CD14-positive monocyte (primary cell): ENCODE measurements around the gene ISG20. TPM values are rescaled to one million over a fixed set of nuclear protein-coding genes. Genes with fewer than 3 reads are reported as not detected.

Experiments
- DNase-seq, 3 donors: peaks; one replicate each; pipeline ENCODE4 v3.0.0-alpha.2; 2011 to 2022
- H2AFZ ChIP-seq: 2 replicates; pipeline ENCODE4 v1.6.0; 2012; ENCODE audit warnings: mild to moderate bottlenecking, low read depth, low read length, inconsistent platforms; ENCODE audit not compliant: insufficient read depth, poor library complexity, severe bottlenecking
- H3K27ac ChIP-seq, 2 donors: 1 replicate in 1 of 2; 2 replicates in 1 of 2; pipeline ENCODE4 v1.5.1; 2012 to 2013; ENCODE audit warnings: low read length in 2 of 2, control low read depth in 1 of 2, inconsistent platforms in 1 of 2, low read depth in 1 of 2, mild to moderate bottlenecking in 1 of 2
- H3K27me3 ChIP-seq, 2 donors: one replicate each; pipeline versions ENCODE4 v1.6.0 to v1.6.1; 2011 to 2013; ENCODE audit warnings: low read length in 2 of 2; ENCODE audit not compliant: control insufficient read depth in 2 of 2, insufficient read depth in 2 of 2
- H3K36me3 ChIP-seq, 2 donors: replicated peaks in 1 of 2; 1 replicate in 1 of 2; 2 replicates in 1 of 2; pipeline versions ENCODE4 v1.5.1 to v1.6.1; 2012 to 2013; ENCODE audit warnings: low read length in 2 of 2, control low read depth in 1 of 2, inconsistent platforms in 1 of 2, mild to moderate bottlenecking in 1 of 2; ENCODE audit not compliant: insufficient read depth in 2 of 2, control insufficient read depth in 1 of 2
- H3K4me1 ChIP-seq, 2 donors: 1 replicate in 1 of 2; 2 replicates in 1 of 2; pipeline versions ENCODE4 v1.5.1 to v1.6.1; 2012 to 2013; ENCODE audit warnings: low read length in 2 of 2, control low read depth in 1 of 2, inconsistent platforms in 1 of 2, mild to moderate bottlenecking in 1 of 2, moderate library complexity in 1 of 2; ENCODE audit not compliant: insufficient read depth in 2 of 2, control insufficient read depth in 1 of 2
- H3K4me2 ChIP-seq: replicated peaks from 2 replicates; pipeline ENCODE3; 2012; ENCODE audit warnings: low read length, moderate library complexity, mild to moderate bottlenecking; ENCODE audit not compliant: poor library complexity, severe bottlenecking; ENCODE audit errors: extremely low read depth
- H3K4me3 ChIP-seq, 3 experiments: fragments of 200-600 bp in 1 of 3; sonication (generic) in 1 of 3; replicated peaks in 1 of 3; 1 replicate in 2 of 3; 2 replicates in 1 of 3; pipeline ENCODE4 v1.5.1; 2011 to 2013; ENCODE audit warnings: low read length in 3 of 3, mild to moderate bottlenecking in 3 of 3, control low read depth in 2 of 3, low read depth in 2 of 3, inconsistent platforms in 1 of 3, moderate library complexity in 1 of 3
- H3K79me2 ChIP-seq: 2 replicates; pipeline ENCODE4 v1.6.0; 2012; ENCODE audit warnings: mild to moderate bottlenecking, control low read depth, inconsistent platforms, low read length, moderate library complexity; ENCODE audit not compliant: insufficient read depth
- H3K9ac ChIP-seq: 2 replicates; pipeline ENCODE4 v1.6.0; 2017; ENCODE audit warnings: low read length, mild to moderate bottlenecking; ENCODE audit not compliant: insufficient read depth, poor library complexity, severe bottlenecking
- H3K9me3 ChIP-seq, 2 donors: replicated peaks in 1 of 2; 1 replicate in 1 of 2; 2 replicates in 1 of 2; pipeline versions ENCODE4 v1.5.1 to v1.6.1; 2012 to 2013; ENCODE audit warnings: low read length in 2 of 2, control low read depth in 1 of 2; ENCODE audit not compliant: control insufficient read depth in 1 of 2, insufficient read depth in 1 of 2
- H4K20me1 ChIP-seq: 2 replicates; pipeline ENCODE4 v1.6.0; 2012; ENCODE audit warnings: mild to moderate bottlenecking, low read length, control low read depth, moderate library complexity; ENCODE audit not compliant: insufficient read depth
- H3K27ac Mint-ChIP-seq, 7 donors: one replicate each; pipeline ENCODE4 v1.8.0; 2020; ENCODE audit warnings: mild to moderate bottlenecking in 7 of 7, mixed read lengths in 7 of 7, moderate library complexity in 6 of 7, inconsistent platforms in 2 of 7
- H3K27me3 Mint-ChIP-seq, 3 donors: one replicate each; pipeline ENCODE4 v1.8.0; 2021 to 2022; ENCODE audit warnings: low read depth in 3 of 3, mild to moderate bottlenecking in 3 of 3, mixed read lengths in 3 of 3, moderate library complexity in 3 of 3, inconsistent platforms in 1 of 3
- H3K36me3 Mint-ChIP-seq, 2 donors: one replicate each; pipeline ENCODE4 v1.8.0; 2020; ENCODE audit warnings: mixed read lengths in 2 of 2, inconsistent platforms in 1 of 2, mild to moderate bottlenecking in 1 of 2
- H3K4me1 Mint-ChIP-seq: one replicate; pipeline ENCODE4 v1.8.0; 2020; ENCODE audit warnings: mild to moderate bottlenecking, mixed read lengths
- H3K4me3 Mint-ChIP-seq, 2 donors: one replicate each; pipeline ENCODE4 v1.8.0; 2020; ENCODE audit warnings: mild to moderate bottlenecking in 2 of 2, mixed read lengths in 2 of 2, moderate library complexity in 1 of 2
- H3K9me3 Mint-ChIP-seq, 7 donors: one replicate each; pipeline ENCODE4 v1.8.0; 2020 to 2022; ENCODE audit warnings: mixed read lengths in 7 of 7, mild to moderate bottlenecking in 6 of 7, moderate library complexity in 6 of 7, inconsistent platforms in 2 of 7
- CTCF ChIP-seq: fragments of 200-600 bp; IDR thresholded peaks from one replicate; pipeline ENCODE4 v1.8.0; 2022; ENCODE audit warnings: antibody characterized with exemption, mild to moderate bottlenecking
- WGBS: methylation state at CpG from one replicate; pipeline ENCODE4 v1.1.5; 2013; ENCODE audit warnings: missing lambda C conversion rate; ENCODE audit not compliant: insufficient coverage; 5-methylcytosine and 5-hydroxymethylcytosine counted together
- intact Hi-C, 2 donors: fragments of 100-400 bp; cut with micrococcal nuclease; formaldehyde crosslinking; loops; one replicate each; pipeline versions ENCODE4 v1.15.0 to v1.15.1; 2023
- polyA plus RNA-seq, 3 donors: library from polyadenylated mRNA; depleted of rRNA in 1 of 3; unstranded in 2 of 3; stranded (reverse) in 1 of 3; fragments of 300-500 nt in 2 of 3; fragments of >200 nt in 1 of 3; fragmentation: Illumina TruSeq in 2 of 3; gene quantifications; 1 replicate in 2 of 3; 2 replicates in 1 of 3; pipeline ENCODE4 v1.2.3, GENCODE V29; 2012 to 2021

Gene ISG20
- polyA plus RNA-seq, 3 donors, result 15.6 to 29.3 (median 25.1) TPM

GRCh38 chr15:88688394-88688933 lies 49.6 kb downstream of the ISG20 start:
- no peaks in the 10 kb centered on the region for H3K4me1 ChIP-seq
- H2AFZ ChIP-seq, result no peak overlapping the region
- H3K9ac ChIP-seq, result no peak overlapping the region
- H3K4me3 ChIP-seq, result no peak overlapping the region
- TF ChIP-seq CTCF, result no peak
- no peak for DNase-seq
- no peaks in the 10 kb centered on the region for H3K79me2 ChIP-seq
- no peaks in the 10 kb centered on the region for H3K9me3 ChIP-seq
- no peaks in the 10 kb centered on the region for H3K36me3 ChIP-seq
- WGBS, result 92% methylated on average over 5 of the region's 8 CpGs
- Mint-ChIP-seq H3K9me3 (peaks cover 0 to 3% (median 0%) of the 10 kb centered on the region in 7 donors), H3K4me1 (no peaks in the 10 kb centered on the region), H3K4me3 (no peak overlapping the region), H3K27me3 (peaks cover 2 to 13% (median 8%) of the 10 kb centered on the region in 3 donors), H3K27ac (no peak overlapping the region), H3K36me3 (no peaks in the 10 kb centered on the region)
- intact Hi-C loops, result no loop called here
- no peak overlapping the region for H3K4me2 ChIP-seq
- H4K20me1 ChIP-seq, result no peaks in the 10 kb centered on the region
- no peaks in the 10 kb centered on the region for H3K27me3 ChIP-seq
- no peak overlapping the region for H3K27ac ChIP-seq

DNA sequence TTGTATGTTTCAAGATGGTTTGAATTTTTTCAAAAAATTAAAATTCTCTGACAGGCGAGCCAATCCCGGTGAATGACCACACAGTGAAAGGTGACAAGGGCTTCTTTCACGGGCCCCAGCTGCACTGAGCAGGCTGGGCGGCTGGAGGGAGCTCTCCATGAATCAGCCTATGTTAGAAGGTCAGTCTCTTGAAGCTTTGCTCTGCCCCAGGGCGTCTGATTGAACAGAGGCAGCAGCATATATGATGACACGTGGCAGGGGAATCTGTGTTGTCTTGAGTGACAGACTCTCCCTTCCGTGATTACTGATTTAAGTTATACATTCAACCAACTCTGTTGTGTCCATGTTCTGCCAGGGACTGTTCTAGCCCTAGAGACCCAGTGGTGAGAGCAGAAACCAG lies 51.5 kb downstream of the ISG20 start:
- no peak overlapping the region for H2AFZ ChIP-seq
- no peak overlapping the region for H3K9ac ChIP-seq
- DNase-seq, result no peak
- Mint-ChIP-seq H3K27me3 (peaks cover 2 to 13% (median 7%) of the 10 kb centered on the region in 3 donors), H3K4me1 (no peaks in the 10 kb centered on the region), H3K27ac (no peak overlapping the region), H3K9me3 (peaks cover 0 to 3% (median 0%) of the 10 kb centered on the region in 7 donors), H3K36me3 (no peaks in the 10 kb centered on the region), H3K4me3 (no peak overlapping the region)
- H3K9me3 ChIP-seq, result no peaks in the 10 kb centered on the region
- H4K20me1 ChIP-seq, result no peaks in the 10 kb centered on the region
- H3K4me3 ChIP-seq, result no peak overlapping the region
- no peaks in the 10 kb centered on the region for H3K27me3 ChIP-seq
- no peaks in the 10 kb centered on the region for H3K4me1 ChIP-seq
- no peaks in the 10 kb centered on the region for H3K79me2 ChIP-seq
- H3K4me2 ChIP-seq, result no peak overlapping the region
- intact Hi-C loops, result no loop called here
- no peak overlapping the region for H3K27ac ChIP-seq
- no peaks in the 10 kb centered on the region for H3K36me3 ChIP-seq
- 96% methylated on average over 5 of the region's 7 CpGs for WGBS
- TF ChIP-seq CTCF, result no peak
